HG03108 (cell line): ENCODE results near the gene CRELD2.

Experiments used
- ATAC-seq: cut with Tn5 transposase; IDR thresholded peaks from one replicate; pipeline ENCODE4 v1.9.1; 2021; ENCODE audit warnings: moderate library complexity; ENCODE audit not compliant: unreplicated experiment

CRELD2 gene

DNA sequence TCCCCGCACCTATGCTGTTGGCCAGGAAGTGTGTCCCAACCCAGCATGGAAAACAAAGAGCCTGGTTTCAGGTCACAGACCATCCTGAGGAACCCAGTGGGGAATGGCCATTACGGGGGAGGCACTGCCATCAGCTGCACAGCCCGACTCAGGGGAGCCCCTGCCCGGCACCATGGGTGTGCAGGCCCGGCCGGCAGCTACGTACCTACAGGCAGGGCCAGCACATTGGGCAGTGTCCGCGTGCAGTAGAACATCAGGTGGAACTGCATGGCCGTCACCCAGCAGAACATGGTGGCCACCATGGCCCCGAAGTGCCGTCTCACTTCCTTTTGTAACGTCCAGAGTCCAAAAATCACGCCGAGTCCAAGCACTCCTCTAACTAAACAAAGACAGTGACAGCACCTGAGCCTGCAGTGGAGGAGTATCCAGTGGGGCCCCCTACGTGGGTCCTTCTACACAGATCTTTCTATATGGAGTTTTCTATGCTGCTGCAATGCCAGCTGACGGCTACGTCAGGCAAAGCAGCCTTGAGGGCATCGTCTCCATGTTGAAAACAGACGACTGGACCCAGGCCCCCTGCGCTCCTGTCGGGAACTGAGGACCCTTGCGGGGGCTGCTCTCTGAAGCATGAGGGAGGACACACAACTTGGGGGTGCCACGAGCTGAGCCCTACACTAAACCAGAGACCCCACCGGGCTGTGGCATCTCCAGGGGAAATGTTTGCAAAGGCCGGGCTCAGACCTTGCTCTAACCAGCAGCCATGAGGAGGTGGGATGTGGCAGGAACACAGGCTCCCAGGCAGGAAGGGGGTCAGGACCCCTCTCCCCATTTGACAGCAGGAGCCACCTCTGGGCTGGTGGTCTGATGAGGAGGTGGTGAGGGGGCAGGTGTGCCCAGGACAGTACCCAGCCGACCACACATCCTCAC is 7.9 kb upstream of the CRELD2 start:
- ATAC-seq: no peak

DNA sequence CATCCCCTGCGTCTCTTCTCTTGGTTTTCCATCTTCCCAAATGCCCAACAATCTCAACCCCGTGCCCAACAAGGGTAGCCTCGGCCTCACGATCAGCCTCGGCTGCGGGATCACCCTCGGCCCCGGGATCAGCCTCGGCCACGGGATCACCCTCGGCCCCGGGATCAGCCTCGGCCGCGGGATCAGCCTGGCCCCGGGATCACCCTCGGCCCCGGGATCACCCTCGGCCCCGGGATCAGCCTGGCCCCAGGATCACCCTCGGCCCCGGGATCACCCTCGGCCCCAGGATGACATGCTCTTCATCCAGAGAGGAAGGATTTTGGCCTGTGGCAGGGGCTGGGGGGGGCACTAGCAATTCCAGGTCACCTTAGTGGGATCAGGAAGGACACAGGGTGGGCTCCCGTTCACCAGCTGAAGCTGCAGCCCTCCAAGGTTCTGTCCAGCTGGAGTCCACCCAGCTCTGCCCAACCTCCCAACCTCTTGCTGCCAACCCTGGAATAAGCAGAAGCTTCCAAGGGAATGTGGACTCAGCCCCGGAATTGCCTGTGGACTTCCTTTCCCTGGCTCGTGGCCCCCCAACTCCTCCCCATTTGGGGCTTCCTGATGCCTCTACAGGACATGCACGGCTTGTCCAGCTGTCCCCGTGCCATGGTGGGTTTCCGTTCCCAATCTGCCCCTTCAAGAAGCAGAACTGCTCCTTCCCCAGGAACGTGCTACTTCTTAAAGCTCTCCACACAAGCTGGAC is 6.4 kb upstream of the CRELD2 start:
- ATAC-seq: no peak

DNA sequence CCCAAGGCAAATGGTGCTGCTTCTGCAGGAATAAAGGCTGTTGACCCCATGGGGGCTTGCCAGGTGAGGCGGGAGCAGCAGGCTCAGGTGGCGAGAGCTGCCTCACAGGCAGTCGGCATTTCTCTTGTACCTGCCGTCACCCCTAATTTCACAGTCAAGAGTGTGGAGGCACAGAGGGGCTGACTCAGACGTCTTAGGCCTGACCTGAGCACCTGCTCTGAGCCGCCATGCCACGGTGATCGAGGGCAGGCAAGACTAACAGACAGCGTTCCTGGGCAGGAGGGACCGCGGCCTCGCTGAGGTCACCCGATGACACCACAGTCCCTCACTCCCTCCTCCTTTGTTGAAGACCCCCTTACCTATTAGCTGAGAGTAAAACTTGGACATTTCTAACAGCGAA is 5.4 kb upstream of the CRELD2 start:
- no peak for ATAC-seq

DNA sequence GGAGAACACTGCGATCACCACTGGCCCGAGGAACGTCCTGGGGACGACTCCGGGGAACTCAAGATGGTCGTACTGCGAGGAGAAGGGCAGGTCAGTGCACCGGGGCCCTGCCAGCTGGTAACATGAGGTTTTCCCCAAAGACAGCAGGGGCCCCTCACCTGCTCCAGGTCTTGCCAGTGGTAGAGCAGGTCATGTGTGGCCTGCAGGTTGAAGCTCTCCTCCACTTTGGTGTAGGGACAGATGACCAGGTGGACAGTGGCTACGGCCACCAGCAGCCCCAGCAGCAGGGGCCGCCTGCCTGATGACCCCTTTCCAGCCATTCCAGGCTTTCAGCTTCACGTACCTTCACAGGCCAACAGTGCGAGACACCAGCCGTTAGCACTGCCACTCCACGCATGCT is 5.0 kb upstream of the CRELD2 start:
- no peak for ATAC-seq

DNA sequence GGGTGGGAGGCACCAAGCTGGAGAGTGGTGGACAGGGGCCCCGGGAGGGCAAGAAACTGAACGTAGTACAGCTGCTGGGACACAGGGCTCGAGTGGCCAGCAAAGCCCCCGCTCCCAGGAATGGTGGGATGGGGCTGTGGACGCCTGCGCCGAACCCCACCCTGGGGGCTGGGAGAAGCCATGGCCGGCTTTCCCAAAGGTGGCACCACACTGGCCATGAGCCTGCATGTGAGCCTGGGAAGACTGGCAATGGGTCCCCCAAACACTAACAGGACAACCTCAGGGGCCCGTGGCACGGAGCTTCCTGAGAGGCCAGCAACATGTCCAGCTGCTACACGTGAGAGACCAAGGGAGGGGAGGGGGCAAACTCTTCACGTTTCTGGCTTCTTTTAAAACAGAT is 4.2 kb upstream of the CRELD2 start:
- ATAC-seq: no peak

DNA sequence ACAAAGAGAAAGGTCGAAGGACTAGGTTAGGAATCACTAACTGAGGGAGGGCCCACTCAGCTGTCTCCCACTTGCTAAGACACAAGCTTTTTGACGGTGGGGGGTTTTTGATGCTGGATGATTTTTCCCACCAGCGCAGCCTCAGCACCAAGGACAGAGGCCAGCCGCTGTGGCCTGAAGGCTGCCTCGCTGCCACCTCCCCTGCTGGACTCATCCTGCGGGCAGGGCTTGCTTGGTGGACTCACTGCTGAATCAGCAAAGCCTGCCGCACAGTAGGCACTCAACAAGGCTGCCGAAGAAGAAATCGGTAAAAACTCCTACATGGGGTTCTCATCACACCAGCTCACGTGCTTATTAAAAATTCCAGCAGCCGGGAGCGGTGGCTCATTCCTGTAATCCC is 2.8 kb upstream of the CRELD2 start:
- no peak for ATAC-seq

DNA sequence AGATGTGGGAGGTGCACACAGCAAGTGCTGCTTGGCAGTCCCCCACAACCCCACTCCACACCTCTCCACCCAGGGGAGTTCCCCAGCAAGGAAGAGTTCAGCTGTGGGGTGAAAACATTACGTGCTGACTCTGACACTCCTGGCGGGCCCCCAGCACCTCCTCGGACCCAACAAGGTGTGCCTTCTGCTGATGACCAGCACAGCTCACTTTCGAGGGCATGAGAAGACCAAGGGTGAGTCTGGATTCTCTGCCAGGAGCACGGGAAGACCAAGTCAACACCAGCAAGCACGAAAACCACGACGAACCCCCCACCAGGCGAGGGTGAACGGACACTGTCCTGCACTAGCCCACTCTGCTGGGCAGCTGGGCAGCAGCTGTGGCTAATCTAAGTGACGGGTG is 1.6 kb upstream of the CRELD2 start:
- ATAC-seq: no peak

DNA sequence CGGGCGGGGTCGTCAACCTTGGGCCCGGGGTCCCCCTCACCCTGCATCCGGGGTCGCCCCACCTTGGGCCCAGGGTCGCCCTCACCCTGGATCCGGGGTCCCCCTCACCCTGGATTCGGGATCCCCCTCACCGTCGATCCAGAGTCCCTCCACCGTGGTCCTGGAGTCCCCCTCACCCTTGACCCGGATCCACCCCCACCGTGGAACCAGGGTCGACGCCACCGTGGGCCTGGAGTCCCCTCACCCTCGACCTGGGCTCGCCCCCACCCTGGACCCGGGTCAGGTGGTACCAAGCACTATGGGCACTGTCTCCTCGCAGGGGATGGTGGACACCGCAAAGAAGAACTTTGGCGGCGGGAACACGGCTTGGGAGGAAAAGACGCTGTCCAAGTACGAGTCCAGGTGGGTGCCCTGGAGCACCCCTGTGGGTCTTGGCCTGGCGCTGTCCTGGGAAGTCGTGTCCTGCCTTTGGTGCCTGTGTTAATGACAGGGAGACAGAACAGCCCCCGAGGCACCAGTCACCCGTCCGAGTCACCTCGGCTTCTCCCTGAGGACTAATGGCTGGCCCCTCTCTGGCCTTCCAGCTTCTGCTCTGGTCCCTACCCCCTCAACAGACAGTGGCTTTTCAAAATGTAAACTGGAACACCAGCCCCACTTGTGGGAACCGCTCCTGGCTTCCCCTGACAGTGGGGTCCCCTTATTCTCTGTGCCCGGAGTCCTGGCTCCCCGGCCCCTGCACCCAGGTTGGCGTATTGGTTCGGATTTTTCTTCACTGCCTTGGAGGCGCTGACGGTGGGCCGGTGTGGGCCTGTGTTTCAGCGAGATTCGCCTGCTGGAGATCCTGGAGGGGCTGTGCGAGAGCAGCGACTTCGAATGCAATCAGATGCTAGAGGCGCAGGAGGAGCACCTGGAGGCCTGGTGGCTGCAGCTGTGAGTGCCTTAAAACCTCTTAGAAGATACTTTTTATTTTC is 762 bp downstream of the CRELD2 start:
- ATAC-seq: no peak

DNA sequence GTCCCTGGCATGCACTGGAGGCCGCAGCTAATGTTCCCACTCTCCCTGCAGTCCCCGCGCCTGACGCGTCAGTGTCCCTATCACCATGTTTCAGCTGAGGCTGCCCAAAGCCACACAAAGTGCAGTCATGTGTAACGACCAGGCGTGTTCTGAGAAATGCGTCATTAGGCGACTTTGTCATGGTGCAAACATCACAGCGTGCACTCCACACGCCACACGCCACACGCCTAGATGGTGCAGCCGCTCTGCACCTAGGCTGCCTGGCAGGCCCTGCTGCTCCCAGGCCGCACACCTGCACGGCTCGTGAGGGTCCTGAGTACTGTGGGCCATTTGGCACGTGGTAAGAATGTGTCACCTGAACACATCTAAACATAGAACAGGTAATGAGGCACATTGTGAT is 2.4 kb downstream of the CRELD2 start:
- ATAC-seq: no peak

DNA sequence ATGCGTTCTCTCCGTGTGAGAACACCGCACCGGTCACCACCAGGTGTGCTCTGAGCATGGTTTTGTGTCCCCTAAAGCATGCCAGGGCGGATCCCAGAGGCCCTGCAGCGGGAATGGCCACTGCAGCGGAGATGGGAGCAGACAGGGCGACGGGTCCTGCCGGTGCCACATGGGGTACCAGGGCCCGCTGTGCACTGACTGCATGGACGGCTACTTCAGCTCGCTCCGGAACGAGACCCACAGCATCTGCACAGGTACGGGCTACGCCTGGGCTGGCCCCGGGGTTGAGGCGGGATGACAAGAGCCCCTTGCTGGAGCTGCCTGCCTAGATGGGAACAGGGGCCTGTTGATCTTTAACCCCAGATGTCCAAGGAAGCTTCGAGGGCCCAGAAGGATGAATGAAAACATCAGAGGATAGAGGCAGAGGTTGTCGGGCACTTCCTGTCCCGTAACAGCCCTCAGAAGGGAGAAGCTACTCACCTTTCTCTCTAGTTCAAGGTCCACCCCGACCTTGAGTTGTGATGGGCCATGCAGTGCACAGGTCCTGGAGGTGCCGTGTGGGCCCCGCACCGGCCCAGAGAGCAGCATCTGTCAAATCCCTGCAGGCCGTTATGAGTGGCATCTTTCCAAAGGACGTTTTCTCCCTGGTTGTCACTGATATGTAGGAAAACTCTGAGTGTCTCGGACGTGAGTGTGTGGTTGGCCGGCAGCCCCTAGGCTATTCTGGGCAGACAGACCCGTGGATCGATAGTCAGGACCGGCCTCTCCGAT is 3.3 kb downstream of the CRELD2 start:
- no peak for ATAC-seq

DNA sequence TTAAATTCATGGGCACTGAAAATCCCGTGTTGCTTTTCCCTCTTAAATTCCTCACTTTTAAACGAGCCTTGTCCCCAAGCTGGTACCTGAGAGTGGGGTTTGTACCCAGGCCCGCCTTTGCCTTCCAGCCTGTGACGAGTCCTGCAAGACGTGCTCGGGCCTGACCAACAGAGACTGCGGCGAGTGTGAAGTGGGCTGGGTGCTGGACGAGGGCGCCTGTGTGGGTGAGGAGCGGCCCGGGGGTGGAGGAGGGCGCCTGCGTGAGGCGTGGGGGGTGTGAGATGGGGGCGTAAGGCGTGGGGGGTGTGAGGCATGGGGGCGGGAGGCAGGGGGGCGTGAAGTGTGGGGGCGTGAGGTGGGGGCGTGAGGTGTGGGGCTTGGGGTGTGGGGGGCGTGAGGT is 4.0 kb downstream of the CRELD2 start:
- no peak for ATAC-seq

DNA sequence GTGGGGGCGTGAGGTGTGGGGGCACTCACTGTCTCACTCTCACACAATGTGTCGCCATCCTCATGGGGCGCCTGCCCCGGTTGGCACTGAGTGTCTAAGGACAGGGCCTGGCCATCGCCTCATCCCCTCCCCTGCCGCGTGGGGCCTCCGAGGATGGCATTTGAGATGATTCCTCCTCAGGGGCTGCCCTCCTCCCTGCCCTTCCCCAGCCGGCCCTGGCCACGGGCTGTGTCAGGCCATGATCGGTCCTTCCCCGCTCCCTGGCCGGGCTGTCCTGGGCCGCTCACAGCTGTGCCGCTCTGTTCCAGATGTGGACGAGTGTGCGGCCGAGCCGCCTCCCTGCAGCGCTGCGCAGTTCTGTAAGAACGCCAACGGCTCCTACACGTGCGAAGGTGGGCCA is 4.5 kb downstream of the CRELD2 start:
- ATAC-seq: no peak

DNA sequence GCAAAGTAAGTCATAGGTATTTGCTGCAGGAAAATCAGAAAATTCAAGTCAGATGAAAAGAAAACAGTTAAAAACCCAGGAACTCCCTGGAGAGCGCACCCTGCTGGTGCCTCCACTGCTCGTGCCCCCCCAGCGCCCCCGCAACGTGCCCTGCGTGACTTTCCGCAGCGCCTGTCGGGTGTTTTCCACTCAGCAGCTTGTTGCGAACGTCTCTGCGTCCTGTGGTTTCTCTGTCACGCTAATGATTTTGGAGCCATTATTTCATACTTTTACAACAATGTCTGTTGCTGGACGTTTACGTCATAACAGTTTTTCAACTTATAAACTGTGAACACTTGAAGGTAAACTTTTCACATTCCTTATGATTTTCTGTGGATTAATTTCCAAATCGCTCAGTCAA is 5.0 kb downstream of the CRELD2 start:
- no peak for ATAC-seq

DNA sequence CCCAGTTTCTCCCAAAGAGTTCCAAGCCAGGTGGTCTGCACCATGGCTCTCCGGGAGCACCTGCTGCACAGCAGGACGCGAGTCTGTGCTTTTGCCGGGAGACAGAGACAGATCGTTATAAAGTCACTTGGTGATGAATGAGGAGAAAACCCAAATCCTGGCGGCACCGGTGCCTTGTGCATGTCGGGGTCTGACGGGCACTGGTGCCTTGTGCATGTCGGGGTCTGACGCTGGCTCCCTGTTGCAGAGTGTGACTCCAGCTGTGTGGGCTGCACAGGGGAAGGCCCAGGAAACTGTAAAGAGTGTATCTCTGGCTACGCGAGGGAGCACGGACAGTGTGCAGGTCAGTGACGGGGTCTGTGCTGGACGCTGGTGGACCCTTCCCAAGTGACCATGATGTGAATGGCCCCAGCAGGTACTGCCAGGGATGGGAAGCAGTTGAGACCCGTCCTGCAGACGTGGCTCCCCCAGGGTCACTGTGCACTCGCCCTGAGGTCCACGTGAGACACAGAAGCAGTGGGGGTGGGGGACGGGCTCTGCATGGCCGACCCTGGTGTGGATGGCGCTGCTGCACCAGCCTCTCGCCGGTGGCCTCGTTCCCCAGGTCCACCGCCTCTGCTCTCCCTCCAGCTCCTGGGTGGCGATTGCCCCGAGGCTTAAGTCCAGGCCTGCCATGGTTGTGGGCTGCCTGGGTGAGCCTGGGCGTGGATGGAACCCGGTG is 5.8 kb downstream of the CRELD2 start:
- no peak for ATAC-seq

DNA sequence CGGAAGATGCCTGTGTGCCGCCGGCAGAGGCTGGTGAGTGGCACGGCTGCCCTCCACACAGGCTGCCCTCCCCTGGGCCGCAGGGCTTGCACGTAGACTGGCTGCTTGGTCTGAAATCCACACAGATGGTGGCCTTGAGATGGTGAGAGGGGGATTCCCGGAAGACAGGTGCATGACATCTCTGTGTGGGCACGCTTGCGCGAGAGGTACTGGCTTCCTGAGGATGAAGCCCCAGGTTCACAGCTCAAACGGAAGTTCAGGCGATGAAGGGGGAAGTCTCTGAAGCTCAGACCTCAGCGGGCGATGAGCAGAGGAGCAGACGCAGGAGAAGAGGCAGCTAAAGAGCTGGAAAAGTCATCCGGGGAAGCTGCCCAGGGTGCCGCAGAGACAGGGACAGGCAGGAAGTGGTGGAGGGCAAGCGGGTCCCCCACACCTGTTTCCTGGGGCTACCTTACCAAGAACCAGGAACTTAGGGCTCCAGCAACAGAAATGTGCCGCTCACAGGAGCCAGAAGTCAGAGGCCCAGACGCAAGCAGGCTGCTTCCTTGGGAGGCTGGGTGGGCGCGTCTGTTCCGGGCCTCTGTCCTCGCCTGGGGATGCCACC is 7.2 kb downstream of the CRELD2 start:
- peak; percentile 38 for ATAC-seq

DNA sequence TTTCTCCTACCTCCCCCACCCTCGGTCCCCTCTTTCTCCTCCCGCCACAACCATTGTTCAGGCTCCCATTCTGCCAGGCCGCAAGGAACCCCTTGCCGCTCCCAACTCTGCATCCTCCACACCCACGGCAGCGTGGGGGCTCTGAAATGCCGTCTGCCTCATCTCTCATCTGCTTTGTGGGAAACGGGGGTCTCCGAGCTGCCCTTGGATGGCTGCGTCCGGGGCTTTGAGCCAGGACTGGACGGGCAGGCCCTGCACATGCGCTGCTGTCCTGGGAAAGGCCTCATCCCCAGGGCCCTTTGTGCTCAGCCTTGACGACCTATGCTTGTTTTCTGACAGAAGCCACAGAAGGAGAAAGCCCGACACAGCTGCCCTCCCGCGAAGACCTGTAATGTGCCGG is 8.5 kb downstream of the CRELD2 start:
- no peak for ATAC-seq

DNA sequence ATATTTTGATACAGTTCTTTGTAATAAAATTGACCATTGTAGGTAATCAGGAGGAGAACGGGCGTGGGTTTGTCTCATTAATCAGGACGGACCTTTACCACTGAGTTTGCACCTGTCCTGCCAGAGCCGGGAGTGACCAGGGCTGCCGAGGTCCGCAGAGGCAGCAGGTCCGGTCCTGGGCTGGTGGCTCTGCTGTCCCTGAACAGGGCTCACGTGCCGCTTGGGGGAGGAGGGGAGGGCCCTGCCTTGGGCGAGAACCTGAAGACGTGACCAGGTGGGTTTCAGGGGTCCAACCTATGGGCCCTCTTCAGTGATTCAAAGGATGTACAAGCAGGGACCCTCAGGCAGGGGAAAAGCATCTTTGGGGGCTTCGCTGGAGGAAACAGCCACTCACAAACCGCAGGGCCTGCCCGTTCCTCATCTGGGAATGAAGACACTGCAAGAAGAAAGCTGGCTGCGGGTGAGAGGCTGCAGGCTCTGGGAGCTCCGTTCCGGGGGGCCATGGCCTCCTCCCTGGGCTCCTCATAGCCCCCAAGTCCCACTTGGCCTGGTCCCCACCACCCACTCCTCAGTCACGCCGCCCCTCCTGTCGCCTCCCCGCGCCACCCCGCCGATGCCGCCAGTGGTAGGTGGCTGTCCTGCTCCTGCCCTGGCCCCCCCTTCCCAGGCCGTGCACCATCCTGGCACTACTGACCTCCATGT is 9.2 kb downstream of the CRELD2 start:
- ATAC-seq: no peak

DNA sequence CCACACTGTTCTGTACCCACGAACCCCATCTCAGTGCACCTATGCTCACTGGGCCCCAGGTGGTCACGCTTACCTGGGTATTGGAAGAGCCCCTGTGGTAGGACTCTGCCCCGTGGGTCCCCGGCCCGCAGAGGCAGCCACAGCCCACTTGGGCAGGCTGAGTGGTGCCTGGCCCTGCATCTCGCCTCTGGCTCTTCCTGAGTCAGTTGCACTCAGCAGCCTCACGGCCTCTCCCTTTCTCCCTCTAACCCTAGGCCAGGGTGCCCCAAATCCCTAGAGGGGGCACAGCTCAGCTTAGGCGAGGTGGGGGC is 9.7 kb downstream of the CRELD2 start:
- ATAC-seq: no peak
